Upper lobe of right lung (tissue), 1 donor: Measurements from ENCODE around the gene PAFAH1B1. TPM values are rescaled to one million over a fixed set of nuclear protein-coding genes. Genes with fewer than 3 reads are reported as not detected.

Experiments used
- ATAC-seq: fragments of 200-7000 bp; cut with Tn5 transposase; one replicate; pipeline ENCODE4 v1.9.1; 2020; ENCODE audit warnings: mild to moderate bottlenecking, moderate library complexity
- DNase-seq: peaks from one replicate; pipeline ENCODE4 v3.0.0-alpha.2; 2020
- H3K27ac ChIP-seq: fragments of 200-600 bp; one replicate; pipeline ENCODE4 v1.8.0; 2022
- H3K27me3 ChIP-seq: fragments of 200-600 bp; one replicate; pipeline ENCODE4 v1.8.0; 2022; ENCODE audit warnings: mild to moderate bottlenecking
- H3K36me3 ChIP-seq: fragments of 200-600 bp; one replicate; pipeline ENCODE4 v1.8.0; 2022
- H3K4me1 ChIP-seq: fragments of 200-600 bp; one replicate; pipeline ENCODE4 v1.8.0; 2022
- H3K4me3 ChIP-seq: fragments of 200-600 bp; one replicate; pipeline ENCODE4 v1.8.0; 2022; ENCODE audit warnings: mild to moderate bottlenecking
- H3K9me3 ChIP-seq: fragments of 200-600 bp; one replicate; pipeline ENCODE4 v1.8.0; 2022
- intact Hi-C: fragments of 100-400 bp; cut with DNase I; formaldehyde crosslinking; loops from one replicate; pipeline ENCODE4 v1.11.0; 2022
- total RNA-seq: library from RNA; stranded (reverse); fragmentation: NEBNext Ultra II Directional; extraction: Animal tissue kit (Norgen Biotek cat#: 25700); gene quantifications from one replicate; pipeline ENCODE4 v1.2.1, GENCODE V29; 2021
- TF ChIP-seq, protein P1 (sequence below): fragments of 200-600 bp; IDR thresholded peaks from one replicate; pipeline ENCODE4 v1.8.0; 2022; ENCODE audit warnings: antibody characterized with exemption
- donor health status: DM: no; HTN: yes; CAD: no; lungs with severe emphysema.

Gene PAFAH1B1
- total RNA-seq, 1 donor from 2014 or later, result 144 TPM

DNA sequence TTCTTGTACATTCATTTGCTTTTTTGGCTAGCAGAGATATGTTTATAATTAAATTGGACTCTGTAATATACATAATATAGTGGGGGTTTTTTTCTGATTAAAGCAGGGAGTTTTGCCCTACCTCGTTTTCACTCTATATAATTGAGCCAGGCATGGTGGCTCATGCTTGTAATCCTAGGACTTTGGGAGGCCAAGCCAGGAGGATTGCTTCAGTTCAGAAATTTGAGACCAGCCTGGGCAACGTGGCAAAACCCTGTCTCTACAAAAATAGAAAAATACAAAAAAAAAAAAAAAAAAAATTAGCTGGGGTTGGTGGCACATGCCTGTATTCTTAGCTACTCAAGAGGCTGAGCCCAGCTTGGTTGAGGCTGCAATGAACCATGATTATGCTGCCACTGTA is 42.2 kb downstream of the PAFAH1B1 start:
- intact Hi-C loops, result no loop called here
- H3K4me1 ChIP-seq, result peaks cover 33% of the 10 kb centered on the region
- no peak overlapping the region for H3K4me3 ChIP-seq
- no peaks in the 10 kb centered on the region for H3K27me3 ChIP-seq
- no peak overlapping the region for H3K27ac ChIP-seq
- H3K9me3 ChIP-seq, result no peaks in the 10 kb centered on the region
- TF ChIP-seq, protein P1, sequence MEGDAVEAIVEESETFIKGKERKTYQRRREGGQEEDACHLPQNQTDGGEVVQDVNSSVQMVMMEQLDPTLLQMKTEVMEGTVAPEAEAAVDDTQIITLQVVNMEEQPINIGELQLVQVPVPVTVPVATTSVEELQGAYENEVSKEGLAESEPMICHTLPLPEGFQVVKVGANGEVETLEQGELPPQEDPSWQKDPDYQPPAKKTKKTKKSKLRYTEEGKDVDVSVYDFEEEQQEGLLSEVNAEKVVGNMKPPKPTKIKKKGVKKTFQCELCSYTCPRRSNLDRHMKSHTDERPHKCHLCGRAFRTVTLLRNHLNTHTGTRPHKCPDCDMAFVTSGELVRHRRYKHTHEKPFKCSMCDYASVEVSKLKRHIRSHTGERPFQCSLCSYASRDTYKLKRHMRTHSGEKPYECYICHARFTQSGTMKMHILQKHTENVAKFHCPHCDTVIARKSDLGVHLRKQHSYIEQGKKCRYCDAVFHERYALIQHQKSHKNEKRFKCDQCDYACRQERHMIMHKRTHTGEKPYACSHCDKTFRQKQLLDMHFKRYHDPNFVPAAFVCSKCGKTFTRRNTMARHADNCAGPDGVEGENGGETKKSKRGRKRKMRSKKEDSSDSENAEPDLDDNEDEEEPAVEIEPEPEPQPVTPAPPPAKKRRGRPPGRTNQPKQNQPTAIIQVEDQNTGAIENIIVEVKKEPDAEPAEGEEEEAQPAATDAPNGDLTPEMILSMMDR, result no peak
- H3K36me3 ChIP-seq, result peaks cover 35% of the 10 kb centered on the region
- ATAC-seq (no peak), DNase-seq (no peak)

DNA sequence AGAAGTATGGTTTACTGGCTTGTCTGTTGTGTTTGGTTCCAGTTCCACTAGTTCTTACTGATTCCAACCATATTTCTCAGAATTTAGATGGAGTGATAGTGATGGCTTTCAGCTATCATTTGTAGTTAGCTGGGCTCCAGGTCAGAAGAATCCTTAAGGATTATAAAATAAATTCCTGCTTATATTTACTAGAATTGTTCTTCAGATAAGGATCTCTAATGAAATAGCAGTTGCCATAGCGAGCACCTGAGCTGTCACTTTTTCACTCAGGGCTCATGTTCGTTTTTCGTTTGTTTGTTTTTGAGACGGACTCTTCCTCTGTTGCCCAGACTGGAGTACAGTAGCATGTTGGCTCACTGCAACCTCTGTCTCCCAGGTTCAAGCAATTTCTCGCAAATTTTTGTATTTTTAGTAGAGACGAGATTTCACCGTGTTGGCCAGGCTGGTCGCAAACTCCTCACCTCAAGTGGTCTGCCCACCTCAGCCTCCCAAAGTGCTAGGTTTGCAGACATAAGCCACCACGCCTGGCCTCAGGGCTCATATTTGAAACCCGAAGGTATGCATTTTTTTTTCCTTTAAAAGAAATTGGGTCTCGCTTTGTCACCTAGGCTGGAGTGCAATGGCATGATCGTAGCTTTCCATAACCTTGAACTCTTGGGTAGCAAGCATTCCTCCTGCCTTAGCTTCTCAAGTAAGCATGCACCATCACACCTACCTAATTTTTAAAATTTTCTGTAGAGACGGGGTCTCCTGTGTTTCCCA is 42.9 kb downstream of the PAFAH1B1 start:
- intact Hi-C loops, result no loop called here
- H3K4me3 ChIP-seq, result no peak overlapping the region
- H3K27me3 ChIP-seq, result no peaks in the 10 kb centered on the region
- ATAC-seq (no peak), DNase-seq (no peak)
- no peaks in the 10 kb centered on the region for H3K9me3 ChIP-seq
- peaks cover 26% of the 10 kb centered on the region for H3K4me1 ChIP-seq
- peaks cover 42% of the 10 kb centered on the region for H3K36me3 ChIP-seq
- TF ChIP-seq, protein P1, result no peak
- H3K27ac ChIP-seq, result no peak overlapping the region

DNA sequence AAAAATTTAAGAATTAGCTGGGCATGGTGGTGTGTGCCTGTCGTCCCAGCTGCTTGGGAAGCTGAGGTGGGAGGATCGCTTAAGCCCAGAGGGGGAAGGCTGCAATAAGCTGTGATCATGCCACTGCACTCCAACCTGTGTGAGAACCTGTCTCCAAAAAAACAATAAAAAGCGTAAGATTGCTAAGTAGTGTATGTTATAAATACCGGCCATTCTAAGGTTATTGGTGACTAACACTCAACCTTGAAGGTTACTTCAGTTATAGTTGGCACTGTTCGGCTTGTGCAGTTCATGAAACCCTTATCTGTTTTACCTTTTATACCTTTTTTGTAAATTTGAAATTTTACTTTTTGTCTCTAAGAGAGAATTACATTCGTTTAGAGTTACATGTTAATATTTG is 44.0 kb downstream of the PAFAH1B1 start:
- no peaks in the 10 kb centered on the region for H3K9me3 ChIP-seq
- TF ChIP-seq, protein P1, result no peak
- DNase-seq (no peak), ATAC-seq (no peak)
- H3K27me3 ChIP-seq, result no peaks in the 10 kb centered on the region
- H3K4me3 ChIP-seq, result no peak overlapping the region
- H3K36me3 ChIP-seq, result peaks cover 52% of the 10 kb centered on the region
- intact Hi-C loops, result no loop called here
- H3K27ac ChIP-seq, result no peak overlapping the region
- H3K4me1 ChIP-seq, result peaks cover 20% of the 10 kb centered on the region

DNA sequence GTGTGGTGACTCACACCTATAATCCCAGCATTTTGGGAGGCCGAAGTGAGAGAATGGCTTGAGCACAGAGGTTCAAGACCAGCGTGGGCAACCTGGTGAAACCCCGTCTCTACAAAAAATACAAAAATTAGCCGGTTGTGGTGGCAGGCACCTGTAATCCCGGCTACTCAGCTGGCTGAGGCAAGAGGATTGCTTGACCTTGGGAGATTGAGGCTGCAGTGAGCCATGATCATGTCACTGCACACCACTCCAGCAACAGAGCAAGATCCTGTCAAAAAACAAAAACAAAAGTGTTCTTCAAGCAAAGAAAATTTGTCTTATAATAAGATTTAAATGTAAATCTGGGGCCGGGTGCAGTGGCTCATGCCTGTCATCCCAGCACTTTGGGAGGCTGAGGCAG is 51.5 kb downstream of the PAFAH1B1 start:
- Histone ChIP-seq H3K27ac (no peak overlapping the region), H3K27me3 (no peaks in the 10 kb centered on the region), H3K9me3 (no peaks in the 10 kb centered on the region), H3K4me3 (no peak overlapping the region), H3K4me1 (no peaks in the 10 kb centered on the region), H3K36me3 (peaks cover 52% of the 10 kb centered on the region)
- ATAC-seq (no peak), DNase-seq (no peak)
- TF ChIP-seq, protein P1, result no peak
- intact Hi-C loops, result no loop called here

DNA sequence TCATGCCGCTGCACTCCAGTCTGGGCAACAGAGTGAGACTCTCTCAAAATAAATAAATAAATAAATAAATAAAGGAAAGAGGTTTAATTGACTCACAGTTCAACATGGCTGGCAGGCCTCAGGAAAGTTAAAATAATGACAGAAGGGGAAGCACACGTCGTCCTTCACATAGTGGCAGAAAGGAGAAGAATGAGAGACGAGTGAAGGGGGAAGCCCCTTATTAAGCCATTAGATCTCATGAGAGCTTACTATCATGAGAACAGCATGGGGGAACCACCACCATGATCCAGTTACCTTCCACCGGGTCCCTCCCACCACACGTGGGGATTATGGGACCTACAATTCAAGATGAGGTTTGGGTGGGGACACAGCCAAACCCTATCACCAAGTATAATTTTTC is 54.5 kb downstream of the PAFAH1B1 start:
- no peak for ATAC-seq
- H3K27me3 ChIP-seq, result no peaks in the 10 kb centered on the region

More for the DNA sequence above, 54.5 kb downstream of the PAFAH1B1 start:
- TF ChIP-seq, protein P1, result no peak
- intact Hi-C loops, result no loop called here
- Histone ChIP-seq H3K27ac (no peak overlapping the region), H3K36me3 (peaks cover 32% of the 10 kb centered on the region), H3K4me3 (no peak overlapping the region), H3K4me1 (no peaks in the 10 kb centered on the region), H3K9me3 (no peaks in the 10 kb centered on the region)
- no peak for DNase-seq
